Measurements from ENCODE around the gene B4GALNT3.
A peak's percentile ranks its signal among the peaks of the same experiment; 100 is the strongest.

DNA sequence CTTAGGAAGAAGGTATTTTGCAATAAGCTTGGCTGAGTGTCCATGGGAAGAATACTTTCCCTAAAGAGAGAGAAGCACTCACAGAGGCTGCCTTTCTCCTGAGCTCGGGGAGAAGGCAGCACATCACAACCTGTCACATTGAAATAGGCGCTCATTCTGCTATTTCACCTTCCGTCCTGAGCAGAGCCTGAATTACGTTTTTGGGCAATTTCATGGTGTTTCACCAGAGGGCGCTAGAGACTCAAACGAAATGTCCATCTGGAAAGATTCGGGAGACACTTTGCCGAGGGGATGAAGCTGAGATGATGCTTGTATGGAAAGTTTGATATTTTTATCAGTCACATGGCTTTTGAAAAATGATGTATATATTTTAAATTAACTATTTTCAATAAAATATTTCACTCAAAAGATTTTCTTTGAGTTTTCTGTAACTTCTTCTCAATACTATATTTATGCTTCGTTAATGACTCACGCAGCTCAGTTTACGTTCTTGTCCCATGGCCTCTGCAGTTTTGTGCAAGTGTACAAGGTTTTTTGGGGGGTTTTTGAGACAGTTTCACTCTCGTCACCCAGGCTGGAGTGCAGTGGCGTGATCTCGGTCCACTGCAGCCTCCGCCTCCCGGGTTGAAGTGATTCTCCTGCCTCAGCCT lies 17.4 kb upstream of the B4GALNT3 start:
- TF ChIP-seq, protein P1, sequence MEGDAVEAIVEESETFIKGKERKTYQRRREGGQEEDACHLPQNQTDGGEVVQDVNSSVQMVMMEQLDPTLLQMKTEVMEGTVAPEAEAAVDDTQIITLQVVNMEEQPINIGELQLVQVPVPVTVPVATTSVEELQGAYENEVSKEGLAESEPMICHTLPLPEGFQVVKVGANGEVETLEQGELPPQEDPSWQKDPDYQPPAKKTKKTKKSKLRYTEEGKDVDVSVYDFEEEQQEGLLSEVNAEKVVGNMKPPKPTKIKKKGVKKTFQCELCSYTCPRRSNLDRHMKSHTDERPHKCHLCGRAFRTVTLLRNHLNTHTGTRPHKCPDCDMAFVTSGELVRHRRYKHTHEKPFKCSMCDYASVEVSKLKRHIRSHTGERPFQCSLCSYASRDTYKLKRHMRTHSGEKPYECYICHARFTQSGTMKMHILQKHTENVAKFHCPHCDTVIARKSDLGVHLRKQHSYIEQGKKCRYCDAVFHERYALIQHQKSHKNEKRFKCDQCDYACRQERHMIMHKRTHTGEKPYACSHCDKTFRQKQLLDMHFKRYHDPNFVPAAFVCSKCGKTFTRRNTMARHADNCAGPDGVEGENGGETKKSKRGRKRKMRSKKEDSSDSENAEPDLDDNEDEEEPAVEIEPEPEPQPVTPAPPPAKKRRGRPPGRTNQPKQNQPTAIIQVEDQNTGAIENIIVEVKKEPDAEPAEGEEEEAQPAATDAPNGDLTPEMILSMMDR (IDR thresholded peaks at IDR 0.05) = peak; percentile 16 to 52 (median 35)
- TF ChIP-seq POLR2A (IDR thresholded peaks at IDR 0.05) (no peak), EP300 (IDR thresholded peaks at IDR 0.05) (no peak)

All from ovary (tissue), 3 donors.